GM12878 (cell line): ENCODE data around the gene BBX. TPM values are rescaled to one million over a fixed set of nuclear protein-coding genes. Genes with fewer than 3 reads are reported as not detected.

ENCODE experiments used
- ATAC-seq: fragments of 200-7000 bp; cut with Tn5 transposase; 3 replicates; pipeline ENCODE4 v1.9.1; 2020; ENCODE audit warnings: mild to moderate bottlenecking, moderate library complexity
- BruUV-seq: library from RNA; stranded (reverse); fragments of 400-500 nt; replicated peaks from 2 replicates; lab custom pipeline; 2021; lab: Mats Ljungman, UMichigan
- CTCF ChIA-PET: fragments of 300-600 bp; sonication (Branson Sonifier 250); formaldehyde crosslinking; extraction: SDS; loops from one replicate; lab custom pipeline; 2021; ENCODE audit warnings: inconsistent platforms; lab: Yijun Ruan, JAX
- POLR2A ChIA-PET: fragments of 350-600 bp; formaldehyde crosslinking; extraction: SDS; loops from one replicate; lab custom pipeline; 2021; ENCODE audit warnings: inconsistent platforms; lab: Charles Lee
- RAD21 ChIA-PET: fragments of 300-600 bp; sonication (Branson Sonifier 250); formaldehyde crosslinking; loops from one replicate; lab custom pipeline; 2023; ENCODE audit warnings: antibody characterized with exemption; ENCODE audit not compliant: unreplicated experiment; lab: Charles Lee
- SMC1A ChIA-PET: fragments of 300-600 bp; sonication (Branson Sonifier 250); formaldehyde crosslinking; loops from one replicate; lab custom pipeline; 2023; ENCODE audit not compliant: unreplicated experiment, uncharacterized antibody; lab: Charles Lee
- DNase-seq: peaks from one replicate; pipeline ENCODE4 v3.0.0-alpha.2; 2011; ENCODE audit warnings: low read depth, low spot score
- FAIRE-seq: peaks from 3 replicates; lab custom pipeline; 2011; peaks lifted over from hg19 to GRCh38; lab: Jason Lieb, UNC
- H2AFZ ChIP-seq: 2 replicates; pipeline ENCODE4 v1.6.0; 2011; ENCODE audit warnings: low read depth, low read length, control low read depth; ENCODE audit not compliant: control insufficient read depth
- H3K27ac ChIP-seq: 2 replicates; pipeline ENCODE4 v1.5.1; 2011; ENCODE audit warnings: control low read depth; ENCODE audit not compliant: control insufficient read depth, insufficient read depth
- H3K27me3 ChIP-seq, 2 experiments: replicated peaks in 1 of 2; 2 replicates each; pipeline versions ENCODE4 v1.6.0 to v1.6.1; 2011; ENCODE audit warnings: low read length in 1 of 2; ENCODE audit not compliant: control insufficient read depth in 2 of 2, insufficient read depth in 2 of 2
- H3K36me3 ChIP-seq, 2 experiments: 2 replicates each; pipeline ENCODE4 v1.5.1; 2011; ENCODE audit warnings: low read length in 1 of 2; ENCODE audit not compliant: control insufficient read depth in 2 of 2, insufficient read depth in 2 of 2
- H3K4me1 ChIP-seq: 2 replicates; pipeline ENCODE4 v1.6.1; 2011; ENCODE audit warnings: mild to moderate bottlenecking, low read length, moderate library complexity, mixed read lengths; ENCODE audit not compliant: control insufficient read depth, insufficient read depth
- H3K4me2 ChIP-seq: 2 replicates; pipeline ENCODE4 v1.6.0; 2011; ENCODE audit warnings: control low read depth; ENCODE audit not compliant: control insufficient read depth, insufficient read depth
- H3K4me3 ChIP-seq: fragments of 200-600 bp; sonication (generic); 2 replicates; pipeline ENCODE4 v1.5.1; 2016
- H3K79me2 ChIP-seq: 2 replicates; pipeline ENCODE4 v1.6.0; 2011; ENCODE audit warnings: low read length; ENCODE audit not compliant: control insufficient read depth, insufficient read depth
- H3K9ac ChIP-seq: 2 replicates; pipeline ENCODE4 v1.8.0; 2011; ENCODE audit warnings: low read length, control low read depth, mixed read lengths; ENCODE audit not compliant: control insufficient read depth, insufficient read depth
- H3K9me3 ChIP-seq: replicated peaks from 3 replicates; pipeline ENCODE4 v1.5.1; 2011; ENCODE audit warnings: mild to moderate bottlenecking, low read length; ENCODE audit not compliant: control insufficient read depth, insufficient read depth
- H4K20me1 ChIP-seq: 2 replicates; pipeline ENCODE4 v1.6.0; 2011; ENCODE audit not compliant: control insufficient read depth, insufficient read depth
- BMI1 ChIP-seq: fragments of 450-650 bp; IDR thresholded peaks from 2 replicates; pipeline ENCODE4 v1.6.1; 2016; ENCODE audit warnings: mild to moderate bottlenecking, moderate library complexity, borderline replicate concordance
- BRCA1 ChIP-seq: IDR thresholded peaks from 2 replicates; pipeline ENCODE4 v1.6.1; 2011; ENCODE audit warnings: low read depth, low read length, improper control_type of control experiment
- PAX5 ChIP-seq: IDR thresholded peaks from 2 replicates; pipeline ENCODE4 v1.6.1; 2011; ENCODE audit warnings: low read depth, low read length, borderline replicate concordance
- SIN3A ChIP-seq: IDR thresholded peaks from 2 replicates; pipeline ENCODE4 v1.6.1; 2012; ENCODE audit warnings: low read depth, low read length, improper control_type of control experiment
- SMC3 ChIP-seq: IDR thresholded peaks from 2 replicates; pipeline ENCODE4 v1.6.1; 2011; ENCODE audit warnings: low read length, improper control_type of control experiment, borderline replicate concordance
- SREBF1 ChIP-seq: IDR thresholded peaks from 2 replicates; pipeline ENCODE4 v1.6.1; 2012; ENCODE audit warnings: mild to moderate bottlenecking, low read length
- SUZ12 ChIP-seq: fragments of 200-600 bp; sonication (generic); IDR thresholded peaks from one replicate; pipeline ENCODE4 v1.6.1; 2018; ENCODE audit warnings: antibody characterized with exemption, mild to moderate bottlenecking; ENCODE audit not compliant: unreplicated experiment
- ZNF687 ChIP-seq: fragments of 450-650 bp; IDR thresholded peaks from 2 replicates; pipeline ENCODE4 v1.6.1; 2017; ENCODE audit warnings: mild to moderate bottlenecking, moderate library complexity
- ZSCAN29 ChIP-seq: fragments of 450-650 bp; IDR thresholded peaks from 2 replicates; pipeline ENCODE4 v1.6.1; 2017; ENCODE audit warnings: mild to moderate bottlenecking, moderate library complexity
- WGBS: methylation state at CpG from one replicate; pipeline ENCODE4 v1.1.6; 2016; ENCODE audit warnings: low lambda C conversion rate; ENCODE audit not compliant: insufficient replicate concordance, insufficient coverage; ENCODE audit errors: missing lambda C conversion rate; 5-methylcytosine and 5-hydroxymethylcytosine counted together
- in situ Hi-C: fragments of 300-500 bp; cut with MboI; formaldehyde crosslinking; loops from 9 replicates; pipeline ENCODE4 v1.14.3; 2018; ENCODE audit warnings: mixed read lengths
- intact Hi-C: fragments of 100-400 bp; cut with micrococcal nuclease; formaldehyde crosslinking; loops from one replicate; pipeline ENCODE4 v1.14.2; 2022; ENCODE audit not compliant: unreplicated experiment
- polyA plus RNA-seq, 11 experiments: library from polyadenylated mRNA; depleted of rRNA in 4 of 11; unstranded in 6 of 11; stranded (reverse) in 5 of 11; fragments of >200 nt; fragmentation: Nextera tagmentation in 4 of 11; fragmentation: Illumina TruSeq in 1 of 11; extraction: Ambion mirVana in 4 of 11; extraction: Trizol in 1 of 11; gene quantifications; 1 replicate in 1 of 11; 2 replicates in 10 of 11; pipeline versions ENCODE4 v1.2.1 to v1.2.3, GENCODE V29; 2011 to 2016; ENCODE audit warnings: inconsistent platforms in 2 of 11, missing spikeins in 2 of 11, low read depth in 1 of 11
- total RNA-seq, 4 experiments: library from RNA; depleted of rRNA in 3 of 4; stranded (reverse); fragments of >200 nt in 3 of 4; fragmentation: Illumina TruSeq in 1 of 4; extraction: Trizol in 1 of 4; gene quantifications; 2 replicates each; pipeline versions ENCODE4 v1.2.1 to v1.2.3, GENCODE V29; 2013 to 2021
- TF ChIP-seq, protein P1 (sequence below): fragments of 450-650 bp; IDR thresholded peaks from 2 replicates; pipeline ENCODE4 v1.6.1; 2018; ENCODE audit warnings: mild to moderate bottlenecking, low read depth, moderate library complexity; ENCODE audit not compliant: partially characterized antibody
- TF ChIP-seq, protein P2 (sequence below): IDR thresholded peaks from 2 replicates; pipeline ENCODE4 v1.6.1; 2012; ENCODE audit warnings: low read depth, low read length, improper control_type of control experiment

BBX gene
- total and polyA plus RNA-seq, 10 of the 15 experiments (the other 5 are each of a cell fraction or from before 2014, with no cell fraction given), result 13.3 to 38.5 (median 32.0) TPM

DNA sequence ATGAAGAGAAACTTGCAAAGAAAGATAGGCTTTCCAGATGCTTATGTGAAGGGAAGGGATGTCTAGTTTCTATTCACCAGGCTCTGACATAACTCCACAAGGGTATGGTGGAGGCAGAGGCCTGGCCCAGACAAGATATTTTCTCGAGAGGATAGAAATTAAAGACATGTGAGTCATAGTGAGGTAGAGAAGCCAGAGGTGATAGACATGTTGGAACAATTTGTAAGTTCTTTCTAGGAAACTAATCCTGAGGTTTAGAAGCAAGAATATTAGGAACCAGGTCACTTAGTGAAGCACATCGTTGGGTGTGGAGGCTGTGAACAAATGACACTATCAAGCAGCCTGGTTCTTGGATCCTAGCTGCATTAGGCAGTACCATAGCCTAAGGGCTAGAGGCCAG is 176.9 kb downstream of the BBX start (continued):
- TF ChIP-seq, protein P1, sequence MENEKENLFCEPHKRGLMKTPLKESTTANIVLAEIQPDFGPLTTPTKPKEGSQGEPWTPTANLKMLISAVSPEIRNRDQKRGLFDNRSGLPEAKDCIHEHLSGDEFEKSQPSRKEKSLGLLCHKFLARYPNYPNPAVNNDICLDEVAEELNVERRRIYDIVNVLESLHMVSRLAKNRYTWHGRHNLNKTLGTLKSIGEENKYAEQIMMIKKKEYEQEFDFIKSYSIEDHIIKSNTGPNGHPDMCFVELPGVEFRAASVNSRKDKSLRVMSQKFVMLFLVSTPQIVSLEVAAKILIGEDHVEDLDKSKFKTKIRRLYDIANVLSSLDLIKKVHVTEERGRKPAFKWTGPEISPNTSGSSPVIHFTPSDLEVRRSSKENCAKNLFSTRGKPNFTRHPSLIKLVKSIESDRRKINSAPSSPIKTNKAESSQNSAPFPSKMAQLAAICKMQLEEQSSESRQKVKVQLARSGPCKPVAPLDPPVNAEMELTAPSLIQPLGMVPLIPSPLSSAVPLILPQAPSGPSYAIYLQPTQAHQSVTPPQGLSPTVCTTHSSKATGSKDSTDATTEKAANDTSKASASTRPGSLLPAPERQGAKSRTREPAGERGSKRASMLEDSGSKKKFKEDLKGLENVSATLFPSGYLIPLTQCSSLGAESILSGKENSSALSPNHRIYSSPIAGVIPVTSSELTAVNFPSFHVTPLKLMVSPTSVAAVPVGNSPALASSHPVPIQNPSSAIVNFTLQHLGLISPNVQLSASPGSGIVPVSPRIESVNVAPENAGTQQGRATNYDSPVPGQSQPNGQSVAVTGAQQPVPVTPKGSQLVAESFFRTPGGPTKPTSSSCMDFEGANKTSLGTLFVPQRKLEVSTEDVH, result no peak

DNA sequence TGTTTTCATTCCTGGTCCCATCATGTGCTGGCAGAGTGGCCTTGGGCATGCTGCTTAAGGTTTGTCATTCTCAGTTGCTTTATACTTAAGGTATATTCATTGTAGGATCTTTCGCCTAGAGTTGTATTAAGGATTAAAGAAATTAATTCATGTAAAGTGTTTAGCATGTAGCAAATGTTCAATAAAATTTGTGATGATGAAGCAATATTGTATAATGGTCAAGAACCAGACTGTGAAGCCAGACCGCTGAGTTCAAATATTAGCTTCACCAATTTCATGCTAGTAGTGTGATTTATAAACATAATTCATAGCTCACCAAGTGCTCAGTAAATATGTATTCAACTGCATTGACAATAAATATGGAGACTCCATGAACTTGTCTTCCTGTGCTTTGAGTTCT is 178.5 kb downstream of the BBX start:
- no TSS peak for BruUV-seq

More for the DNA sequence above, 178.5 kb downstream of the BBX start:
- no peaks in the 10 kb centered on the region for H3K27me3 ChIP-seq
- ATAC-seq, result no peak
- TF ChIP-seq PAX5, result no peak
- no peak for TF ChIP-seq BMI1
- TF ChIP-seq SIN3A, result no peak
- TF ChIP-seq ZSCAN29, result no peak
- no peak for TF ChIP-seq SREBF1
- TF ChIP-seq SUZ12, result no peak
- TF ChIP-seq, protein P2, sequence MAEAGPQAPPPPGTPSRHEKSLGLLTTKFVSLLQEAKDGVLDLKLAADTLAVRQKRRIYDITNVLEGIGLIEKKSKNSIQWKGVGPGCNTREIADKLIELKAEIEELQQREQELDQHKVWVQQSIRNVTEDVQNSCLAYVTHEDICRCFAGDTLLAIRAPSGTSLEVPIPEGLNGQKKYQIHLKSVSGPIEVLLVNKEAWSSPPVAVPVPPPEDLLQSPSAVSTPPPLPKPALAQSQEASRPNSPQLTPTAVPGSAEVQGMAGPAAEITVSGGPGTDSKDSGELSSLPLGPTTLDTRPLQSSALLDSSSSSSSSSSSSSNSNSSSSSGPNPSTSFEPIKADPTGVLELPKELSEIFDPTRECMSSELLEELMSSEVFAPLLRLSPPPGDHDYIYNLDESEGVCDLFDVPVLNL, result no peak
- no peak for TF ChIP-seq ZNF687
- no peak for TF ChIP-seq SMC3
- TF ChIP-seq BRCA1, result no peak
- TF ChIP-seq, all 136 proteins: peak for 0
- RAD21 ChIA-PET, result no interaction called here
- intact Hi-C loops (no loop called here), in situ Hi-C loops (no loop called here)
- no peaks in the 10 kb centered on the region for H3K36me3 ChIP-seq
- CTCF ChIA-PET, result interaction anchor here (1.3 to 3.4 kb wide), 3 partner anchors 11 to 58 kb away, joined by 3 to 18 read pairs (median 9); no protein-coding TSS in a partner anchor
- no peak overlapping the region for H3K4me3 ChIP-seq
- POLR2A ChIA-PET, result no interaction called here
- no peak overlapping the region for H3K4me2 ChIP-seq
- no peak for FAIRE-seq
- H3K9me3 ChIP-seq, result no peaks in the 10 kb centered on the region
- SMC1A ChIA-PET, result interaction anchor here (1.2 kb wide), 1 partner anchor 11 kb away, joined by 3 read pairs; no protein-coding TSS in a partner anchor
- no peaks in the 10 kb centered on the region for H3K4me1 ChIP-seq
- no peaks in the 10 kb centered on the region for H4K20me1 ChIP-seq
- H3K27ac ChIP-seq, result no peak overlapping the region
- DNase-seq, result no peak
- H2AFZ ChIP-seq, result no peak overlapping the region
- 98% methylated on average over 2 of the region's 2 CpGs for WGBS
- H3K79me2 ChIP-seq, result no peaks in the 10 kb centered on the region
- H3K9ac ChIP-seq, result no peak overlapping the region
